HepG2 (cell line): ENCODE results near the gene KIAA0040. TPM values are rescaled to one million over a fixed set of nuclear protein-coding genes. Genes with fewer than 3 reads are reported as not detected.

Experiments used
- ATAC-seq: fragments of 200-7000 bp; cut with Tn5 transposase; 3 replicates; pipeline ENCODE4 v1.9.1; 2020; ENCODE audit warnings: mild to moderate bottlenecking, moderate library complexity
- BruUV-seq: library from RNA; stranded (reverse); fragments of 400-500 nt; replicated peaks from 2 replicates; lab custom pipeline; 2021; lab: Mats Ljungman, UMichigan
- CTCF ChIA-PET: fragments of 300-600 bp; formaldehyde crosslinking; extraction: SDS; loops from one replicate; lab custom pipeline; 2021; ENCODE audit warnings: low total read pairs, inconsistent platforms, low intra/inter-chr PET ratio; lab: Yijun Ruan, JAX
- POLR2A ChIA-PET: fragments of 350-600 bp; sonication (Branson Sonifier 250); formaldehyde crosslinking; loops from one replicate; lab custom pipeline; 2020; ENCODE audit warnings: antibody characterized with exemption, inconsistent platforms; lab: Yijun Ruan, JAX
- DNase-seq: peaks from one replicate; pipeline ENCODE4 v3.0.0-alpha.2; 2015; ENCODE audit warnings: low spot score
- FAIRE-seq: peaks from 3 replicates; lab custom pipeline; 2011; peaks lifted over from hg19 to GRCh38; lab: Jason Lieb, UNC
- H2AFZ ChIP-seq: one replicate; pipeline ENCODE4 v1.6.1; 2011; ENCODE audit warnings: low read length, inconsistent platforms
- H3K27ac ChIP-seq: fragments of 300-600 bp; 3 replicates; pipeline ENCODE4 v1.8.0; 2011; ENCODE audit warnings: mixed run types, mild to moderate bottlenecking, mixed read lengths, low read length, inconsistent platforms; ENCODE audit not compliant: insufficient read depth; ENCODE audit errors: extremely low read length
- H3K27me3 ChIP-seq, 2 experiments: fragments of 200-600 bp in 1 of 2; 2 replicates in 1 of 2; 3 replicates in 1 of 2; pipeline versions ENCODE4 v1.6.0 to v1.8.0; 2011; ENCODE audit warnings: low read length in 2 of 2, mild to moderate bottlenecking in 2 of 2, moderate library complexity in 2 of 2, inconsistent platforms in 1 of 2; ENCODE audit not compliant: insufficient read depth in 2 of 2, control insufficient read depth in 1 of 2
- H3K36me3 ChIP-seq, 2 experiments: fragments of 200-600 bp in 1 of 2; replicated peaks in 1 of 2; 2 replicates in 1 of 2; 3 replicates in 1 of 2; pipeline versions ENCODE4 v1.5.1 to v1.8.0; 2011; ENCODE audit warnings: low read length in 2 of 2, inconsistent platforms in 1 of 2; ENCODE audit not compliant: insufficient read depth in 2 of 2, control insufficient read depth in 1 of 2
- H3K4me1 ChIP-seq: 2 replicates; pipeline ENCODE4 v1.5.1; 2012; ENCODE audit warnings: low read length, inconsistent platforms; ENCODE audit not compliant: insufficient read depth
- H3K4me2 ChIP-seq: 2 replicates; pipeline ENCODE4 v1.6.0; 2011; ENCODE audit warnings: low read depth, low read length, inconsistent platforms
- H3K4me3 ChIP-seq, 3 experiments: fragments of 200-600 bp in 1 of 3; sonication (generic), shearing (Covaris generic) in 1 of 3; replicated peaks in 1 of 3; 2 replicates each; pipeline ENCODE4 v1.5.1; 2011 to 2016; ENCODE audit warnings: low read length in 3 of 3, inconsistent platforms in 2 of 3, low read depth in 2 of 3, mild to moderate bottlenecking in 2 of 3, control low read depth in 1 of 3, mixed read lengths in 1 of 3; ENCODE audit not compliant: insufficient read depth in 1 of 3
- H3K79me2 ChIP-seq: one replicate; pipeline ENCODE4 v1.6.1; 2011; ENCODE audit warnings: low read length, inconsistent platforms; ENCODE audit not compliant: insufficient read depth
- H3K9ac ChIP-seq: 2 replicates; pipeline ENCODE4 v1.6.0; 2011; ENCODE audit warnings: mild to moderate bottlenecking, low read depth, low read length, inconsistent platforms; ENCODE audit not compliant: insufficient read depth
- H3K9me3 ChIP-seq: 2 replicates; pipeline ENCODE4 v1.5.1; 2012; ENCODE audit warnings: mild to moderate bottlenecking, low read length
- H4K20me1 ChIP-seq: 2 replicates; pipeline ENCODE4 v1.6.0; 2011; ENCODE audit warnings: inconsistent platforms, mild to moderate bottlenecking, low read length, moderate library complexity; ENCODE audit not compliant: insufficient read depth
- ARNTL ChIP-seq: sonication (generic); formaldehyde crosslinking; IDR thresholded peaks from 2 replicates; pipeline ENCODE4 v1.4.0; 2020; ENCODE audit warnings: mild to moderate bottlenecking, missing genetic modification reagents
- ATAD3A ChIP-seq: sonication (generic); formaldehyde crosslinking; IDR thresholded peaks from 2 replicates; pipeline ENCODE4 v1.4.0; 2020; ENCODE audit warnings: missing genetic modification reagents
- CHD2 ChIP-seq: IDR thresholded peaks from 2 replicates; pipeline ENCODE4 v1.6.1; 2011; ENCODE audit warnings: low read depth, low read length, improper control_type of control experiment
- HNF4A ChIP-seq: sonication (generic); formaldehyde crosslinking; IDR thresholded peaks from 2 replicates; pipeline ENCODE4 v1.4.0; 2020; ENCODE audit warnings: missing genetic modification reagents
- MXI1 ChIP-seq: IDR thresholded peaks from 3 replicates; pipeline ENCODE4 v1.6.1; 2012; ENCODE audit warnings: low read depth, low read length, inconsistent platforms, borderline replicate concordance
- NFE2 ChIP-seq: sonication (generic); formaldehyde crosslinking; IDR thresholded peaks from 2 replicates; pipeline ENCODE4 v1.4.0; 2020; ENCODE audit warnings: missing genetic modification reagents
- NONO ChIP-seq, 2 experiments: fragments of 450-650 bp in 1 of 2; sonication (generic) in 1 of 2; formaldehyde crosslinking in 1 of 2; IDR thresholded peaks in 1 of 2; conservative IDR thresholded peaks in 1 of 2; 2 replicates each; pipeline versions ENCODE4 v1.6.1 to v1.8.0; 2017 to 2022; ENCODE audit warnings: mild to moderate bottlenecking in 1 of 2, missing genetic modification reagents in 1 of 2, moderate library complexity in 1 of 2
- PHF5A ChIP-seq: IDR thresholded peaks from one replicate; pipeline ENCODE4 v1.6.1; 2018; ENCODE audit warnings: low read depth, missing genetic modification reagents; ENCODE audit not compliant: unreplicated experiment
- TERF1 ChIP-seq: sonication (generic); formaldehyde crosslinking; IDR thresholded peaks from 2 replicates; pipeline ENCODE4 v1.8.0; 2022; ENCODE audit warnings: mild to moderate bottlenecking, missing genetic modification reagents, moderate library complexity
- THAP8 ChIP-seq: sonication (generic); formaldehyde crosslinking; IDR thresholded peaks from 2 replicates; pipeline ENCODE4 v1.5.1; 2020; ENCODE audit warnings: missing genetic modification reagents, mild to moderate bottlenecking, borderline replicate concordance
- THAP9 ChIP-seq: sonication (generic); formaldehyde crosslinking; IDR thresholded peaks from 2 replicates; pipeline ENCODE4; 2020; ENCODE audit warnings: missing genetic modification reagents, mild to moderate bottlenecking, borderline replicate concordance
- ZEB1 ChIP-seq: IDR thresholded peaks from 2 replicates; pipeline ENCODE4 v1.6.1; 2012; ENCODE audit warnings: mild to moderate bottlenecking, low read depth, inconsistent platforms; ENCODE audit not compliant: insufficient replicate concordance
- ZFP36 ChIP-seq: fragments of 150-350 bp; IDR thresholded peaks from 2 replicates; pipeline ENCODE4 v1.6.1; 2018; ENCODE audit warnings: borderline replicate concordance, low read length, low read depth; ENCODE audit not compliant: partially characterized antibody
- ZFX ChIP-seq: sonication (generic); formaldehyde crosslinking; IDR thresholded peaks from 2 replicates; pipeline ENCODE4 v1.4.0; 2020; ENCODE audit warnings: mild to moderate bottlenecking, low read depth, missing genetic modification reagents, moderate library complexity
- ZNF180 ChIP-seq: sonication (generic); formaldehyde crosslinking; IDR thresholded peaks from 2 replicates; pipeline ENCODE4 v1.4.0; 2020; ENCODE audit warnings: low read depth, missing genetic modification reagents, borderline replicate concordance
- ZNF256 ChIP-seq: sonication (generic); formaldehyde crosslinking; conservative IDR thresholded peaks from 2 replicates; pipeline ENCODE4 v1.4.0; 2020; ENCODE audit warnings: missing genetic modification reagents
- ZNF556 ChIP-seq: sonication (generic); formaldehyde crosslinking; IDR thresholded peaks from 2 replicates; pipeline ENCODE4 v1.4.0; 2020; ENCODE audit warnings: mild to moderate bottlenecking, missing genetic modification reagents, borderline replicate concordance
- ZNF678 ChIP-seq: sonication (generic); formaldehyde crosslinking; IDR thresholded peaks from 2 replicates; pipeline ENCODE4 v1.4.0; 2020; ENCODE audit warnings: mild to moderate bottlenecking, missing genetic modification reagents
- ZSCAN5A ChIP-seq: sonication (generic); formaldehyde crosslinking; IDR thresholded peaks from 2 replicates; pipeline ENCODE4 v1.8.0; 2022; ENCODE audit warnings: mild to moderate bottlenecking, missing genetic modification reagents, borderline replicate concordance
- WGBS: methylation state at CpG from one replicate; pipeline ENCODE4 v1.1.6; 2017; ENCODE audit warnings: low lambda C conversion rate; 5-methylcytosine and 5-hydroxymethylcytosine counted together
- in situ Hi-C: cut with HindIII; loops from 2 replicates; pipeline ENCODE4 v1.10.0; 2017; ENCODE audit warnings: low pct_unique_long_range_greater_than_20kb; ENCODE audit not compliant: extremely low pct_ligation_motif_present
- intact Hi-C: fragments of 100-400 bp; cut with micrococcal nuclease; formaldehyde crosslinking; loops from one replicate; pipeline ENCODE4 v1.10.0; 2022; ENCODE audit not compliant: unreplicated experiment
- polyA plus RNA-seq, 8 experiments: library from polyadenylated mRNA; depleted of rRNA in 3 of 8; stranded (reverse) in 7 of 8; unstranded in 1 of 8; fragments of >200 nt; fragmentation: Illumina TruSeq in 4 of 8; extraction: Trizol in 4 of 8; gene quantifications; 2 replicates each; pipeline versions ENCODE4 v1.2.1 to v1.2.3, GENCODE V29; 2011 to 2016; ENCODE audit warnings: low read depth in 4 of 8, missing spikeins in 1 of 8, mixed read lengths in 1 of 8; ENCODE audit not compliant: insufficient read depth in 1 of 8
- total RNA-seq, 5 experiments: library from RNA; depleted of rRNA; stranded (reverse); fragments of >200 nt; fragmentation: Illumina TruSeq; extraction: Trizol; gene quantifications; 2 replicates each; pipeline ENCODE4 v1.2.3, GENCODE V29; 2016; ENCODE audit warnings: low read depth in 1 of 5

KIAA0040 gene
- total and polyA plus RNA-seq, 2 of the 13 experiments (the other 11 are each of a cell fraction or from before 2014, with no cell fraction given) = 0.24 to 0.26 TPM

- Histone ChIP-seq H3K9ac (no peak overlapping the region), H3K4me3 (no peak overlapping the region), H2AFZ (no peak overlapping the region), H3K4me1 (peaks cover 21% of the 10 kb centered on the region), H3K4me2 (peak overlapping the region; percentile 82), H3K36me3 (no peaks in the 10 kb centered on the region), H3K79me2 (no peaks in the 10 kb centered on the region), H4K20me1 (no peaks in the 10 kb centered on the region), H3K27ac (no peak overlapping the region), H3K9me3 (no peaks in the 10 kb centered on the region), H3K27me3 (peaks cover 0 to 9% of the 10 kb centered on the region in 2 experiments; a peak in 2 of 5 replicates)
- CTCF ChIA-PET = no interaction called here
- no peak for DNase-seq
- intact Hi-C loops (loop anchor here (5.0 kb wide), 1 partner anchor 41 kb away; no protein-coding TSS in a partner anchor), in situ Hi-C loops (no loop called here)
- no peak for ATAC-seq
- POLR2A ChIA-PET = no interaction called here
- no peak for FAIRE-seq
- WGBS = 41% methylated on average over 4 of the region's 4 CpGs
- BruUV-seq = no TSS peak
- TF ChIP-seq NONO (IDR thresholded peaks at IDR 0.05) = no peak
- TF ChIP-seq NONO (CRISPR knock-in tag; conservative IDR thresholded peaks at IDR 0.05) = no peak
- no peak for TF ChIP-seq CHD2
- no peak for TF ChIP-seq THAP9 (CRISPR knock-in tag)
- TF ChIP-seq ZNF556 (CRISPR knock-in tag) = no peak
- TF ChIP-seq ZNF678 (CRISPR knock-in tag) = no peak
- TF ChIP-seq ZFX = no peak
- no peak for TF ChIP-seq ATAD3A (CRISPR knock-in tag)
- TF ChIP-seq TERF1 (CRISPR knock-in tag) = no peak
- no peak for TF ChIP-seq PHF5A (CRISPR knock-in tag)
- no peak for TF ChIP-seq ZSCAN5A (CRISPR knock-in tag)
- no peak for TF ChIP-seq ZEB1
- TF ChIP-seq ZNF180 (CRISPR knock-in tag) = no peak
- no peak for TF ChIP-seq ARNTL (CRISPR knock-in tag)
- TF ChIP-seq ZFP36 = no peak
- TF ChIP-seq ZNF256 = no peak
- no peak for TF ChIP-seq NFE2 (CRISPR knock-in tag)
- no peak for TF ChIP-seq THAP8 (CRISPR knock-in tag)
- TF ChIP-seq MXI1 = no peak
- no peak for TF ChIP-seq HNF4A
These were observed 943 bp upstream of the KIAA0040 start for GRCh38 chr1:175193527-175193910.
